ENCODE results near the gene MRPL51. TPM values are rescaled to one million over a fixed set of nuclear protein-coding genes. Genes with fewer than 3 reads are reported as not detected.
"Not testable (repeated sequence)": the region's sequence is repeated elsewhere in the genome, so short reads cannot be mapped to it uniquely, and the experiment has no call there.

MRPL51 gene
- total RNA-seq, 1 donor from 2014 or later: 202 TPM

DNA sequence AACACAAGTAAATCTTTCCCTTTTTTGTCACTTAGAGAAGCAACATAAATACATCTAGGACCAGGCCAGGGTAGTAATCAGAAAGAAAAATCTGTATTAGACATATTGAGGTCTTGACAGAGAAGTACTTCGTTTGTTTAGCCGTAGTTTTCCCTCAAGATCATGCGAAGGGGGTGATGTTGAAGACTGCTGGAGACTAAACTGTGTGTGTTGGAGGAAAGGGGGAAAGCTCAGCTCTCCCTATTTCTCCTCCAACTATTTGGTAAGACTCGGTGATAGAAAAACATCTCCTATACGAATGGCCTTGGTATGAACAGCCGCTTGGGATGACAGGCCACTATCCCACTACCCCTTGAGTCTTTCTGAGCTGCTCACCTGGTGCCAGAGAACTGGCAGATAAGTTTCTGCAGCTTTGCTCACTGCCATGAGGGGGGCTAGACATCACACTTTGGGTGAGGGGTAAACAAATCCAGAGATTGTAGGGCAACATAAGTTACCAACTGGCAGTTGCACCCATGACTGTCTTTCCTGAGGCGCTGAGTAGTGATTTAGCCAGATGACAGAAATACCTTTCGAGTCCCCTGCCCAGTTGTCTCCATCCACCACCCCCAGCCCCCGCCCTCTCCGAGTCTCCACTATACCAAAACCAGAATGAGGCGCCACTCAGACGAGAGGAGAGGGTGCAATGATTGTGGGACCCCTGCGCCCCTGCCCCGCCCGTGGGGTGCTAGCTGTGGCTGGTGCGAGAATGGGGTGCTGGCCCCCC, 23.3 kb downstream of the MRPL51 start:
- peak overlapping the region; percentile 18 for H3K27ac Mint-ChIP-seq (ENCODE audit: unreplicated experiment)
- Histone ChIP-seq H4K20me1 (ENCODE audit: insufficient read depth, low read length) (peaks cover 32% of the 10 kb centered on the region), H2AFZ (ENCODE audit: low read depth, low read length) (peak overlapping the region; percentile 94)

DNA sequence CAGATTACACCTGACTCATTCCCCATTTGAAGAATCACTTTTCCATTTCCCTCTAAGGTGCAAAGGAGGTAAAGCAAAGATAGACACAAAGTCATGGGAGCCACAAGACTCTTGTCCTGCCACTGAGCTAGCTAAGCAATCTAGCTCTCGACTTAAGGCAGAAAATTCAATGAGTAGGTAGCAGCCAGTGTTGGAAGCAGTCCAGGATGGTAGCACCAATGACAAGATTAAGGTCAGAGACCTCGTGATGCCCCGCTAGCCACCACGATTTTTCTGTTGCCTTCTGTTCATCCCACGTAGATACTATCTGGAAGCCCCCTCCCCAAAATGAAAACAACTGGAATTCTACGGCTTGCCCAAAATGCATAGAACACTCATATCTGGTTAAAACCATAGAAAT, 24.0 kb downstream of the MRPL51 start:
- DNase-seq (ENCODE audit: low read depth) (no peak), FAIRE-seq (no peak)
- H3K27ac ChIP-seq (ENCODE audit: low read depth, low read length): no peak overlapping the region
- no peak for TF ChIP-seq EZH2 (IDR thresholded peaks at IDR 0.05; ENCODE audit: insufficient read depth, low read length)
- TF ChIP-seq, protein P1, sequence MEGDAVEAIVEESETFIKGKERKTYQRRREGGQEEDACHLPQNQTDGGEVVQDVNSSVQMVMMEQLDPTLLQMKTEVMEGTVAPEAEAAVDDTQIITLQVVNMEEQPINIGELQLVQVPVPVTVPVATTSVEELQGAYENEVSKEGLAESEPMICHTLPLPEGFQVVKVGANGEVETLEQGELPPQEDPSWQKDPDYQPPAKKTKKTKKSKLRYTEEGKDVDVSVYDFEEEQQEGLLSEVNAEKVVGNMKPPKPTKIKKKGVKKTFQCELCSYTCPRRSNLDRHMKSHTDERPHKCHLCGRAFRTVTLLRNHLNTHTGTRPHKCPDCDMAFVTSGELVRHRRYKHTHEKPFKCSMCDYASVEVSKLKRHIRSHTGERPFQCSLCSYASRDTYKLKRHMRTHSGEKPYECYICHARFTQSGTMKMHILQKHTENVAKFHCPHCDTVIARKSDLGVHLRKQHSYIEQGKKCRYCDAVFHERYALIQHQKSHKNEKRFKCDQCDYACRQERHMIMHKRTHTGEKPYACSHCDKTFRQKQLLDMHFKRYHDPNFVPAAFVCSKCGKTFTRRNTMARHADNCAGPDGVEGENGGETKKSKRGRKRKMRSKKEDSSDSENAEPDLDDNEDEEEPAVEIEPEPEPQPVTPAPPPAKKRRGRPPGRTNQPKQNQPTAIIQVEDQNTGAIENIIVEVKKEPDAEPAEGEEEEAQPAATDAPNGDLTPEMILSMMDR (IDR thresholded peaks at IDR 0.05; ENCODE audit: insufficient read depth, low read depth, low read length): no peak
- H3K4me3 ChIP-seq (ENCODE audit: insufficient read depth, low read depth, low read length): peak overlapping the region; percentile 83
- no peaks in the 10 kb centered on the region for H3K9me3 ChIP-seq (ENCODE audit: insufficient read depth, low read depth, low read length)
- Mint-ChIP-seq H3K27ac (ENCODE audit: unreplicated experiment) (no peak overlapping the region), H3K27me3 (ENCODE audit: low read depth, unreplicated experiment) (no peaks in the 10 kb centered on the region), H3K4me1 (ENCODE audit: low read depth, unreplicated experiment) (peaks cover 19% of the 10 kb centered on the region), H3K9me3 (ENCODE audit: unreplicated experiment) (no peaks in the 10 kb centered on the region), H3K4me3 (ENCODE audit: unreplicated experiment) (peak overlapping the region; percentile 94), H3K36me3 (ENCODE audit: low read depth, unreplicated experiment) (peaks cover 16% of the 10 kb centered on the region)
- H3K27me3 ChIP-seq (ENCODE audit: insufficient read depth, low read length): no peaks in the 10 kb centered on the region
- H3K79me2 ChIP-seq (ENCODE audit: insufficient read depth, low read length): peaks cover 24% of the 10 kb centered on the region
- H2AFZ ChIP-seq (ENCODE audit: low read depth, low read length): no peak overlapping the region
- H3K36me3 ChIP-seq (ENCODE audit: insufficient read depth, low read length): peaks cover 10% of the 10 kb centered on the region
- no peak overlapping the region for H3K9ac ChIP-seq (ENCODE audit: low read length)
- H4K20me1 ChIP-seq (ENCODE audit: insufficient read depth, low read length): peaks cover 35% of the 10 kb centered on the region
- H3K4me2 ChIP-seq (ENCODE audit: low read length): peak overlapping the region; percentile 86
- H3K4me1 ChIP-seq (ENCODE audit: insufficient read depth, low read length): peaks cover 14% of the 10 kb centered on the region

More for the DNA sequence above, 23.3 kb downstream of the MRPL51 start:
- Histone ChIP-seq H3K36me3 (ENCODE audit: insufficient read depth, low read length) (peaks cover 3% of the 10 kb centered on the region), H3K9ac (ENCODE audit: low read length) (peak overlapping the region; percentile 88), H3K9me3 (ENCODE audit: insufficient read depth, low read depth, low read length) (no peaks in the 10 kb centered on the region), H3K27me3 (ENCODE audit: insufficient read depth, low read length) (no peaks in the 10 kb centered on the region), H3K27ac (ENCODE audit: low read depth, low read length) (peak overlapping the region; percentile 87), H3K4me2 (ENCODE audit: low read length) (peak overlapping the region; percentile 86), H3K4me3 (ENCODE audit: insufficient read depth, low read depth, low read length) (peak overlapping the region; percentile 83), H3K4me1 (ENCODE audit: insufficient read depth, low read length) (peaks cover 14% of the 10 kb centered on the region), H3K79me2 (ENCODE audit: insufficient read depth, low read length) (peaks cover 24% of the 10 kb centered on the region)
- no peak for TF ChIP-seq EZH2 (IDR thresholded peaks at IDR 0.05; ENCODE audit: insufficient read depth, low read length)
- TF ChIP-seq, protein P1 (IDR thresholded peaks at IDR 0.05; ENCODE audit: insufficient read depth, low read depth, low read length): no peak
- H3K4me3 Mint-ChIP-seq (ENCODE audit: unreplicated experiment): peak overlapping the region; percentile 94
- FAIRE-seq: no peak
- peaks cover 9% of the 10 kb centered on the region for H3K36me3 Mint-ChIP-seq (ENCODE audit: low read depth, unreplicated experiment)
- H3K9me3 Mint-ChIP-seq (ENCODE audit: unreplicated experiment): peaks cover 2% of the 10 kb centered on the region
- DNase-seq (ENCODE audit: low read depth): no peak
- no peaks in the 10 kb centered on the region for H3K27me3 Mint-ChIP-seq (ENCODE audit: low read depth, unreplicated experiment)
- peaks cover 20% of the 10 kb centered on the region for H3K4me1 Mint-ChIP-seq (ENCODE audit: low read depth, unreplicated experiment)

DNA sequence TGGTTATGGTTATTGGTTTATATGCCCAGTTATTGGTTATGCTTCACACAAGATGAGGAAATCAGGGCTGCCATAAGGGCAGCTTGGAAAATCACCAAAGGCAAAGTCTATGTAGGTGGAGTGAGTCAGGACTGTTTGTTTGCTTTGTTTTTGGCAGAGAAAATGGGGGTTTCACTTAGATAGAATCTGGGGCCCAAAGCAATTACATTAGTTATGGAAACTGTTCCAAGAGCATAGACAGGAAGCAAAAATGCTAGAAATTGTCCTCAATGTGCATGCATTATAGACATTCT, 24.8 kb downstream of the MRPL51 start:
- Mint-ChIP-seq H3K4me1 (ENCODE audit: low read depth, unreplicated experiment) (peaks cover 19% of the 10 kb centered on the region), H3K27ac (ENCODE audit: unreplicated experiment) (no peak overlapping the region), H3K27me3 (ENCODE audit: low read depth, unreplicated experiment) (no peaks in the 10 kb centered on the region), H3K4me3 (ENCODE audit: unreplicated experiment) (peak overlapping the region; percentile 94), H3K9me3 (ENCODE audit: unreplicated experiment) (no peaks in the 10 kb centered on the region), H3K36me3 (ENCODE audit: low read depth, unreplicated experiment) (peaks cover 17% of the 10 kb centered on the region)
- DNase-seq (ENCODE audit: low read depth) (no peak), FAIRE-seq (no peak)
- H2AFZ ChIP-seq (ENCODE audit: low read depth, low read length): no peak overlapping the region
- no peaks in the 10 kb centered on the region for H3K9me3 ChIP-seq (ENCODE audit: insufficient read depth, low read depth, low read length)
- peaks cover 18% of the 10 kb centered on the region for H3K36me3 ChIP-seq (ENCODE audit: insufficient read depth, low read length)
- H3K4me3 ChIP-seq (ENCODE audit: insufficient read depth, low read depth, low read length): no peak overlapping the region
- no peak overlapping the region for H3K9ac ChIP-seq (ENCODE audit: low read length)
- H3K79me2 ChIP-seq (ENCODE audit: insufficient read depth, low read length): peaks cover 24% of the 10 kb centered on the region
- TF ChIP-seq, protein P1 (IDR thresholded peaks at IDR 0.05; ENCODE audit: insufficient read depth, low read depth, low read length): no peak
- no peak for TF ChIP-seq EZH2 (IDR thresholded peaks at IDR 0.05; ENCODE audit: insufficient read depth, low read length)
- H3K4me1 ChIP-seq (ENCODE audit: insufficient read depth, low read length): peaks cover 14% of the 10 kb centered on the region
- H3K27ac ChIP-seq (ENCODE audit: low read depth, low read length): no peak overlapping the region
- H4K20me1 ChIP-seq (ENCODE audit: insufficient read depth, low read length): peaks cover 35% of the 10 kb centered on the region
- H3K4me2 ChIP-seq (ENCODE audit: low read length): peak overlapping the region; percentile 86
- H3K27me3 ChIP-seq (ENCODE audit: insufficient read depth, low read length): no peaks in the 10 kb centered on the region

DNA sequence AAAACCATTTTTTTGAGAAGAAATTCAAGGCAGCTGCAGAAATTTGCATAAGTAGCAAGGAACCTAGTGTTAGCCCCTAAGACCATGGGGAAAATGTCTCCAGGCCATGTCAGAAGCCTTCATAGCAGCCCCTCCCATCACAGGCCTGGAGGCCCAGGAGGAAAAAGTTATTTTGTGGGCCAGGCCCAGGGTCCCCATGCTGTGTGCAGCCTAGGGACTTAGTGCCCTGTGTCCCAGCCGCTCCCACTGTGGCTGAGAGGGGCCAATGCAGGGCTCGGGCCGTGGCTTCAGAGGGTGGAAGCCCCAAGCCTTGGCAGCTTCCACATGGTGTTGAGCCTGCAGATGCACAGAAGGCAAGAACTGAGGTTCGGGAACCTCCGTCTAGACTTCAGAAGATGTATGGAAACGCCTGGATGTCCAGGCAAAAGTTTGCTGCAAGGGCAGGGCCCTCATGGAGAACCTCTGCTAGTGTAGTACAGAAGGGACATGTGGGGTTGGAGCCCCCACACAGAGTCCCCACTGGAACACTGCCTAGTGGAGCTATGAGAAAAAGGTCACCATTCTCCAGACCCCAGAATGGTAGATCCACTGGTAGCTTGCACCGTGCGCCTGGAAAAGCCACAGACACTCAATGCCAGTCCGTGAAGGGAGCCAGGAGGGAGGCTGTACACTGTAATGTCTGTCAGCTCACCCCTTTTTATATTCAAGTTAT, 25.3 kb downstream of the MRPL51 start:
- Mint-ChIP-seq H3K4me1 (ENCODE audit: low read depth, unreplicated experiment) (peaks cover 19% of the 10 kb centered on the region), H3K36me3 (ENCODE audit: low read depth, unreplicated experiment) (peaks cover 19% of the 10 kb centered on the region), H3K4me3 (ENCODE audit: unreplicated experiment) (peak overlapping the region; percentile 94)
- DNase-seq (ENCODE audit: low read depth); H3K9ac ChIP-seq (ENCODE audit: low read length); H3K4me3 ChIP-seq (ENCODE audit: insufficient read depth, low read depth, low read length); H2AFZ ChIP-seq (ENCODE audit: low read depth, low read length); FAIRE-seq; H3K27me3 Mint-ChIP-seq (ENCODE audit: low read depth, unreplicated experiment); H3K27me3 ChIP-seq (ENCODE audit: insufficient read depth, low read length); H3K9me3 ChIP-seq (ENCODE audit: insufficient read depth, low read depth, low read length); H3K9me3 Mint-ChIP-seq (ENCODE audit: unreplicated experiment); H3K27ac Mint-ChIP-seq (ENCODE audit: unreplicated experiment); H3K27ac ChIP-seq (ENCODE audit: low read depth, low read length): not testable (repeated sequence)
- Histone ChIP-seq H3K4me1 (ENCODE audit: insufficient read depth, low read length) (peaks cover 14% of the 10 kb centered on the region), H3K79me2 (ENCODE audit: insufficient read depth, low read length) (peaks cover 24% of the 10 kb centered on the region), H4K20me1 (ENCODE audit: insufficient read depth, low read length) (peaks cover 35% of the 10 kb centered on the region), H3K4me2 (ENCODE audit: low read length) (peak overlapping the region; percentile 86), H3K36me3 (ENCODE audit: insufficient read depth, low read length) (peaks cover 18% of the 10 kb centered on the region)

All from astrocyte (in vitro differentiated cells and primary cell).